Neural crest cell (in vitro differentiated cells): ENCODE measurements around the gene WWOX. TPM values are rescaled to one million over a fixed set of nuclear protein-coding genes. Genes with fewer than 3 reads are reported as not detected.

ENCODE experiments used
- DNase-seq: peaks from one replicate; pipeline ENCODE4 v3.0.0; 2021; ENCODE audit warnings: low read depth, mixed read lengths, low spot score
- H3K27ac Mint-ChIP-seq: one replicate; pipeline ENCODE4 v1.8.0; 2021; ENCODE audit warnings: mild to moderate bottlenecking, mixed read lengths; ENCODE audit not compliant: unreplicated experiment
- H3K27me3 Mint-ChIP-seq: 2 replicates; pipeline ENCODE4 v1.8.0; 2021; ENCODE audit warnings: low read depth, mild to moderate bottlenecking, mixed read lengths
- H3K36me3 Mint-ChIP-seq: 2 replicates; pipeline ENCODE4 v1.8.0; 2021; ENCODE audit warnings: low read depth, mild to moderate bottlenecking, mixed read lengths
- H3K4me1 Mint-ChIP-seq: 2 replicates; pipeline ENCODE4 v1.8.0; 2021; ENCODE audit warnings: mixed read lengths
- H3K4me3 Mint-ChIP-seq: one replicate; pipeline ENCODE4 v1.8.0; 2021; ENCODE audit warnings: mild to moderate bottlenecking, mixed read lengths
- H3K9me3 Mint-ChIP-seq: 2 replicates; pipeline ENCODE4 v1.8.0; 2021; ENCODE audit warnings: mixed read lengths
- CTCF ChIP-seq: fragments of 200-600 bp; sonication (generic); conservative IDR thresholded peaks from 2 replicates; pipeline ENCODE4 v1.5.0; 2021; ENCODE audit warnings: antibody characterized with exemption, mild to moderate bottlenecking
- total RNA-seq: library from RNA; stranded (reverse); gene quantifications from 2 replicates; pipeline ENCODE4 v1.2.1, GENCODE V29; 2021

WWOX gene
- total RNA-seq, 1 donor from 2014 or later: 30.5 TPM

- TF ChIP-seq CTCF: no peak
- DNase-seq: no peak
- Mint-ChIP-seq H3K27ac (no peak overlapping the region), H3K4me3 (no peak overlapping the region), H3K27me3 (no peaks in the 10 kb centered on the region), H3K9me3 (no peaks in the 10 kb centered on the region), H3K36me3 (no peaks in the 10 kb centered on the region), H3K4me1 (peaks cover 27% of the 10 kb centered on the region)
Measured at GRCh38 chr16:78890373-78890895, 791.0 kb downstream of the WWOX start.

- peaks cover 30% of the 10 kb centered on the region for H3K4me1 Mint-ChIP-seq
- no peaks in the 10 kb centered on the region for H3K27me3 Mint-ChIP-seq
- no peak overlapping the region for H3K4me3 Mint-ChIP-seq
- no peaks in the 10 kb centered on the region for H3K36me3 Mint-ChIP-seq
- H3K27ac Mint-ChIP-seq: no peak overlapping the region
- no peaks in the 10 kb centered on the region for H3K9me3 Mint-ChIP-seq
- no peak for TF ChIP-seq CTCF
- no peak for DNase-seq
Measured at GRCh38 chr16:78892951-78893733, 793.7 kb downstream of the WWOX start.

- no peaks in the 10 kb centered on the region for H3K36me3 Mint-ChIP-seq
- no peaks in the 10 kb centered on the region for H3K27me3 Mint-ChIP-seq
- H3K4me1 Mint-ChIP-seq: peaks cover 21% of the 10 kb centered on the region
- H3K9me3 Mint-ChIP-seq: peaks cover 2% of the 10 kb centered on the region
- H3K27ac Mint-ChIP-seq: no peak overlapping the region
- DNase-seq: no peak
- H3K4me3 Mint-ChIP-seq: no peak overlapping the region
- no peak for TF ChIP-seq CTCF
Measured at GRCh38 chr16:78894886-78895285, 795.4 kb downstream of the WWOX start.

- H3K4me1 Mint-ChIP-seq: peaks cover 17% of the 10 kb centered on the region
Measured at GRCh38 chr16:78895681-78896080, 796.2 kb downstream of the WWOX start.

GRCh38 chr16:78896280-78896679 lies 796.8 kb downstream of the WWOX start:
- peaks cover 17% of the 10 kb centered on the region for H3K4me1 Mint-ChIP-seq
- no peak for DNase-seq
- no peak for TF ChIP-seq CTCF
- H3K36me3 Mint-ChIP-seq: no peaks in the 10 kb centered on the region
- peaks cover 2% of the 10 kb centered on the region for H3K9me3 Mint-ChIP-seq
- H3K4me3 Mint-ChIP-seq: no peak overlapping the region
- H3K27me3 Mint-ChIP-seq: no peaks in the 10 kb centered on the region
- no peak overlapping the region for H3K27ac Mint-ChIP-seq

More at GRCh38 chr16:78895681-78896080, 796.2 kb downstream of the WWOX start:
- no peak for TF ChIP-seq CTCF
- no peaks in the 10 kb centered on the region for H3K27me3 Mint-ChIP-seq
- no peak overlapping the region for H3K27ac Mint-ChIP-seq
- H3K4me3 Mint-ChIP-seq: no peak overlapping the region
- H3K9me3 Mint-ChIP-seq: peaks cover 2% of the 10 kb centered on the region
- no peaks in the 10 kb centered on the region for H3K36me3 Mint-ChIP-seq
- no peak for DNase-seq
